ENCODE data around the gene NDUFV3.
"Not testable (repeated sequence)": the region's sequence is repeated elsewhere in the genome, so short reads cannot be mapped to it uniquely, and the experiment has no call there.

DNA sequence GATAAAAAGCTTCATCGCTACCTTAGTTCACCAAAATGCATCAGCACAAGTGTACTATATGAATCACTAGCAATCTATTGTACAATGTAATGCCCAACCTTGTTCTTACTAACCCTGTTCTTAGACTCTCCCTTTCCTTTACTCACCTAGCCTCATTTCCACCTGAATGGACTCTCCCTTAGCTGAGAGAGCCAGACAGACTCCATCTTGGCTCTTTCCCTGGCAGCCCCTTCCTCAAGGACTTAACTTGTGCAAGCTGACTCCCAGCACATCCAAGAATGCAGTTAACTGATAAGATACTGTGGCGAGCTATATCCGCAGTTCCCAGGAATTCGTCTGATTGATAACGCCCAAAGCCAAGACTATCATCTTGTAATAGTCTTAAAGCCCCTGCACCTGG, 43.3 kb downstream of the NDUFV3 start:
- not testable (repeated sequence) for TF ChIP-seq EZH2 (IDR thresholded peaks at IDR 0.05; ENCODE audit: borderline replicate concordance, low read depth, low read length, severe bottlenecking); CTCF (IDR thresholded peaks at IDR 0.05; ENCODE audit: borderline replicate concordance, extremely low read depth, low read length, poor library complexity, severe bottlenecking)
